ENCODE results near the gene ADCY9. TPM values are rescaled to one million over a fixed set of nuclear protein-coding genes. Genes with fewer than 3 reads are reported as not detected.

ADCY9 gene
- total RNA-seq, 1 donor from 2014 or later, result 19.4 TPM

DNA sequence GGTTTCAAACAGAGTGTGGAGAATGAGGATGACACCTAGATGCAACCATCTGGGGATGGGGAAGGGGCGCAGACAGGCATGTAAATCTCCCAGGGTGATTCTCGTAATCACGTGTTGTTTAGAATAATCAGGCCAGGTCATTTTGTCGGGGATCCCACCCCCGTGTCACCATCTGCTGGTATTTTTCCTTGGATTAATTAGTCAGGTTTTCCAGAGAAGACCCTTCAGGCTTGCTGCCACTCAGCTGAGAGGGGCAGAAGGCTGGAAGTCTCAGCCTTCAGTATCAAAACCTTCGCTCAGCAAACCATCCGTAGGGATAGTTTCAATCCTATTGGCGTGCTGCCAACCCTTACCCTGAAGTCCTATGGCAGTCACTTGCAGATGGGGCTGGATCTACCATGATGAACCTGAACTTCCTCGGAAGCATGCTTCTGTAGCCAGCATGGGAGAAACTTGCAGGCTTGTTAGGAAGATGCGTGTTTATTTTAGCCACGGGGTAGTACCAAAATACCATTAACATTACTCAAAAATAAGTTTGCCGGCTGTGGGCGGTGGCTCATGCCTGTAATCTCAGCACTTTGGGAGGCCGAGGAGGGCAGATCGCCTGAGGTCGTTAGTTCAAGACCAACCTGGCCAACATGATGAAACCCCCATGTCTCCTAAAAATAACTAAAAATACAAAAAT is 7.5 kb upstream of the ADCY9 start:
- DNase-seq, result no peak

DNA sequence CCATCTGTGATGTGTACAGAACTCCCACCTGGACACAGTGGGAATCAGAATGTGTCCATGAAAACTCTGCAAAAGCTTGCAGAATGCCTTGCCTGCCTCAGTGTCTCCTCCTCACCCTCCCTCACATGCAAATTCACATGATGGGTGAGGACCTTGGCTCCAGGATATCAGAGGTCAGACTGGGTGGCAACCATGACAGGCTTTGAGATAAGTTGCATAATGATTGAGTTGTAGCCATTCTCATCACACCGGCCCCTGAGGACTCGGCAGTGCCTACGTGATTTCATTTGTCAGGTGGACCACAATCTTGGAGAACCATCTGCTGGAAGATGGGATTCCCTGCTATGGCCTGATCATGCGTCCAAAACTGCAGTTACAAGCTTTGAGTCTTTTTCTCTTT is 3.9 kb upstream of the ADCY9 start:
- DNase-seq, result no peak

DNA sequence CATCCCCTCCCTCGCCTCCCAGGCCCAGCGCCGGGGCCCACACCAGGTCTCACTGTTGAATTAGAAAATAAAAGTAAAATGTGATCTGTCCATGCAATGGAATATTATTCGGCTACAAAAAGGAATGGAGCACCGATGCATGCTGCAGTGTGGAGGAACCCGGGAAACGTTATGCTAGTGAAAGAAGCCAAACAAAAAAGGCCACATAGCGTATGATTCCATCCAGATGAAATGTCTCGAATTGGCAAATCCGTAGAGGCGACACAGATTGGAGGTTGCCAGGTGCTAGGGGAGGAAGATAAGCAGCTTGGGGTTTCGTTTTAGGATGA is 972 bp upstream of the ADCY9 start:
- no peak for DNase-seq

DNA sequence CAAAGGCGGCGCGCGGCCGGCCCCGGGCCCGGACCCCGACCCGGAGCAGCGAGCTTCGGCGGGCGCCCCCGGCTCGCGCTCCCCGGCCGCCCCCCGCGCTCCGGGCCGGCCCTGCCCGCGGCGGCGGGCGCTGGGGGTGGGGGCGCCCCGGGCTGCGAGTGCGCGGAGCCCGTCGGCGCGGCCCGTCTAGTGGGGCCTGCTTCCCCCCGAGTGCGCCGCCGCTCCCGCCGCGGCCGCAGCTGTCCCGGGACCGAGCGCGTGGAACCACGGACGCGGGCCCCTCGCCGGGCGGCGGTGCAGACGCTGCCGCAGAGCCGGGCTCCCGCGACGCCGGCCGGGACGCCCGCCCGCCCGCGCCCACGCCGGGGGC is 308 bp downstream of the ADCY9 start:
- DNase-seq, result no peak

DNA sequence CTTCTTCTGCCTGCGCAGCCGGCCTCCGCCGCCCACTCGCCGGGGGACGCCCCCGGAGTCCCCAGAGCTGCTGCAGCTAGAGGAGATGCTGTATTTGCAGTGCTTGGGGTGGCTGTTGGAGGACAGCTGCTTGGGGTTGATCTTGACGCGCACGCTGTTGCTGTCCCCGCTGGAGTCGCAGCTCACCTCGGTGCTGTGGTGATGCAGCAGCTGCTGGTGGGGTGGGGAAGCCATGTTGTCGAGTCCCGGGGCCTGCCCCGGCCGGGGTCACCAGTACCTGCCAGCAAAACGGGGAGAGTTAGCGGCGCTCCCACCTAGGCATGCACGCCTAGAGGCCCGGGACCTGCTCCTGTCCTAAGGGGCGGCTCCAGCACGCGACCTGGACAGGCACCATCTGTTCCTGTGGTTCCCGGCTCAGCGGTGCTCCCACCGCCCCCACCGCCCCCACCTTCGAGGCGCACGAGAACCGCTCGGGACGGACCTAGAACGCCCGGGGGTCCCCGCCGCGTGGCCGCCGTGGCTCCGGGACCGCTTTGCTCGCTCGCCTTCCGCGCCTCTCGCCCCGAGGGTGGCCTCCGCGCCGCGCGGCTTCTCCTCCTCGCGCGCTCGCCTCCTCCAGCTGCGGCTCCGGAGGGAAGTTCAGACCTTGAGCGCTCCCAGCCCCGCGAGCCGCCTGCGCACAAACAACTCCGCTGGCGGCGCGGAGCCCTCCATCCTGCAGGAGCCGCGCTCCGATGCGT is 863 bp downstream of the ADCY9 start:
- DNase-seq, result peak; percentile 79

DNA sequence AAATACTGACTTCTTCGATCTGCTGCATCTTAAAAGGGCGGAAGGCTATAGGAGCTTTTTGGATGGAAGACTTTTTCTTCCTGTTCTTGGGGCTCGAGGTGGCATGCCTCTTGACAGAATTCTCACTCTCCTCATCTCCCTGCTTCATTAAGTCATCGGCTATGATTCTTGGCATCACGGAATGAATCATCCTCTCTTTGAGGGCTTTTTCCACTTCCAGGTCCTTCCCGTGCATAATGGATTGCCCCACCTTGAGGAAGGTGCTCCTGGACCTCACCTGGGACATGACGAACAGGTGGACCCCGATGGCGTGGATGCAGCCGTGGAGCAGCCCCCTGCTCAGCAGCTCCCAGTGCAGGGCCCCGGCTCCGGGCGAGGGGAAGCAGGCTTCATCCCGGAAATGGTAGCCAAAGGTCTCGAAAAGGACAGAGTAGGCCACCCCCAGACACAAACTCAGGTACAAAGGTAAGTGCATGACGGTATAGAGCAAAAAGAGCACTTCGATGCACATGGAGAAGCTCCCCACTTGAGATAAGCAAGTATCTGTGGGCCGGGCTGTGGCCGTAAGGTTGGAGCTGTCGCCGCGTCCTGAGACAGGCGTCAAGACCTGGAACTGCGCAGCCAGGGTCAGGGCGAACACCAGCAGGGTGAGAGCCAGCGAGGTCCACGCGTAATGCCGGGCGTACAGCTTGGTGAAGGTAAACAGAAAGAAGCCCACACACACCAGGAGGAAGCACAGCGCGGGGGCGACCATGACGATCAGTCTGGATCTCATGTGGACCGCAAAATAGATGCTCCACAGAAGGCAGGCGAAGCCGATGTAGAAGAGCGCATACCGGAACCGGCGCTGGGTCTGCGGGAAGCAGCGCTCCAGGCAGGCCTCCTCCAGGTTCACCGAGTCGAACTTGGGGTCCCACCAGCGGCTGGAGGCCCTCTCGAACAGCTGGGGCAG is 1.7 kb downstream of the ADCY9 start:
- no peak for DNase-seq

DNA sequence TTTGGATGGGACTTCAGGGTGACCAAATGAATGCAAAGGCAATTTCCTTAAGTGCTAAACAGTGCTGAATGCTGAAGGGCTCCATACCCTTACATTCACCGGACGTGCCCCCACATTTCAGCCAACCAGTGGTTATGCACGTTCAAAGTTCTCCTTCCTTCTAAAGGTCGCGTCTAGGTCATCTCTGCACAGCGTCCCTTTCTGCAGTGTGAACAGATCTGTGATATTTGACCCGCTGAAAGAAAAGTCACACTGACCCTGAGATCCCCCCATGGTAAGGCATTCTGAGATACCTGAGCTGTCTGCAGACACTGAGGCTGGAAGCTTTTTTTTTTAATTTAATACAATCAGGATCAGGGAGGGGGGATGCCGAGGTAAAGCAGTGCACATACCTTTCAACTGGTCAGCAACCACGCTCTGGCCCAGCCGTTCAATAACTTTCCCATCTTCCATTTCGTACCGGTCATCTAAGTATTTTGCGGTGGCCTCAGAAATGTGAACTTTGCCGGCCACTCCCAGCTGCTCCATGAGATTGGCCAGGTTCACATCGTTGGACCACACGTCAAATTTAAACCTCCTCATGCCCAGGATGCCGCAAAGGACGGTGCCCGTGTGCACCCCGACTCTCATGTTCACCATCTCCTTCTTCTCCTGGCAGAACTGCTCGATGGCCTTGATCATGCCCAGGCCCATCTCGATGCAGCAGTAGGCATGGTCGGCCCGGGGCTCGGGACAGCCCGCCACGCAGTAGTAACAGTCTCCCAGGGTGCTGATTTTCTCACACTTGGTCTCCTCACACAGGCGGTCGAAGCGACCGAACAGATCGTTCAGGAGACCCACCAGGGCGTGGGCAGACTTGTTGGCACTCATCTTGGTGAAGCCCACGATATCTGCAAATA is 2.6 kb downstream of the ADCY9 start:
- no peak for DNase-seq

DNA sequence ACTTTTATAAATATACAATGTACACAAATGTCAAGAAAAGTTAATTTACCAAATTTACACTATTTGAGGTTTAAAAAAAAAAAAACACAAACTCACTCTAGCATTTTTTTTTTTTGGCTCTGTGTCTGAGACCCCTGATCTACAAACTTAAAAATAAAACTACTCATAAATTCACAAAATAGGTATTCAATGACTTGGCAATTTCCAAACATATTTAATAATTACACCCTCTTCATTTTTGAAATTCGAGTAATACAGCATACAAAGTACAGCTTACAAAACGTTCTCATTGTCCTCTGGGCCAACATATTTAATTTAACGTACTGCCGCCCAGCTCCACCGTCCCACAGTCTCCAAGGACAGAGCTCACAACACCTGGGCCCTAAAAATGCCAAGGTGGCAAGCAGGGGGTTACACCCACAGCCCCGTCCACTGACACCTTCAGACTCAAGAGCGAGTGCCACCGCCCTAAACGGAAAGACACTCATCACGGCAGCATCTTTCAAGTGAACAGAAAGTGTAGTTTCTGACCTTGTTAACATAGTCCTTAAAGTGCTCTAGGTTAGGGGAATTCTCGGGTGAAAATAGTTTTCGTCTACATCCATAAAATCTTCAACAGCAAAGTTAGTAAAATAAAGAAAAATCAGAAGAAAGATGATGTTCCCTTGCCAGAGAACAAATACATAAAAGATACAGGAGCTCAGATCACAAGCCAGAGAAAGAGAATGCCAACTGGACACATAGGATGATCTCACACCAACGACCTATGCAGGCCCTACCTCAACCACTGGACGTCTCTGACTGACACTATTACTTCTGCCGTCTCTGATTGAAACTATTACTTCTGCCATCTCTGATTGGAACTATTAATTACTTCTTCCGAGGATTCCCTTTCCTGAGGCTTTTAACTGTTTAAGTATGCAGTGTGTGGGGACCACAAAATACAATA is 4.2 kb downstream of the ADCY9 start:
- peak; percentile 43 for DNase-seq

DNA sequence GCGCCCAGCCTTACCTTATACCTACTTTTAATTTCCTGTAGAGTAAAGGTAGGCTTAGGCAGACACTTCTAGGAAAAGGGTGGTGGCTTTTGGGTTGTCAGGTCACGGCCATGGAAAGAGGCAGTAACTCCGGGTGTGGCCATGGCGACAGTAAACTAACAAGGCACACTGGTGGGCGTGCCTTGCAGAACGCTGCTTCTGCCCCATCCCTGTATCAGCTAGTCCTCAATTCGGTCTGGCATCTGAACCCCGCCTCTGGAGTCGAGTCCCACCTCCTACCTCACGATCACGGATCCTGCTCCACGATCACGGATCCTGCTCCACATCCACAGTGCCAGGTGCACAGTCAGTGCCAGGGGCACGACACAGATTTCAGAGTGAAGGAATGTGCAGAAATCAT is 5.6 kb downstream of the ADCY9 start:
- no peak for DNase-seq

DNA sequence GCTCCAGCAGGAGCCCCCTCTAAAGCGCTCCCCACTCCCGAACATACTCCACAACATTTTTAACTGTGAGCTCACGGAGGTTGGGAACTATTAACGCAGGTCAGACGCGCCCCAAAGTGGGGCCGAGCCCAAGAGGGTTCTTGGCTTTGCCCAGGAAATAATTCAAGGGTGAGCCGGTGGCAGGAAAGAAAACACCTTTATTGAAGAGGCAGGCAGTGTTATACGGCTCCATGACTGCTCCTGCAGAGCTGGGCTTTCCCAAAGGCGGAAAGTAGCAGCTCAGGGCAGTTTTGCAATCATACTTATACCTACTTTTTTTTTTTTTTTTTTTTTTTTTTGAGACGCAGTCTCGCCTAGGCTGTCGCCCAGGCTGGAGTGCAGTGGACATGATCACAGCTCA is 6.2 kb downstream of the ADCY9 start:
- DNase-seq, result no peak

DNA sequence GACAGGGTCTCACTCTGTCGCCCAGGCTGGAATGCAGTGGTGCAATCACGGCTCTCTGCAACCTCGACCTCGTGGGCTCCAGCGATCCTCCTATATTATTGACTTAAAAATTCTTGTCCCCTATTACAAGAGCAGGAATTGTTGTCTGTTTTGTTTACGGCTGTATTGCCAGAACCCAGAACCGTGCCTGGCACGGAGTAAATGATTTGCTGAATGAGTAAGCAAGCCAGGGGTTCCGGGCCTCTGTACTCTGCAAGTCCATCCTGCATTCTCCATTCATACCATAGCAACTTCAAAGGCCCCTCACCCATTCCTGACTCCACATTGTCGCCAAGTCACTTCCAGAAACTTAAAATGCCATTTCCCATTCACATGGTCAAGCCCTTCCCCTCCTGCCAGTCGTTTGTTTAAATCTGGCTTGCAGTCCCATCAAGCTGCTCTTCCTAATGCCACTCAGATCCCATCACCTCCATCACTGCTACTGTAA is 6.9 kb downstream of the ADCY9 start:
- peak; percentile 16 for DNase-seq

DNA sequence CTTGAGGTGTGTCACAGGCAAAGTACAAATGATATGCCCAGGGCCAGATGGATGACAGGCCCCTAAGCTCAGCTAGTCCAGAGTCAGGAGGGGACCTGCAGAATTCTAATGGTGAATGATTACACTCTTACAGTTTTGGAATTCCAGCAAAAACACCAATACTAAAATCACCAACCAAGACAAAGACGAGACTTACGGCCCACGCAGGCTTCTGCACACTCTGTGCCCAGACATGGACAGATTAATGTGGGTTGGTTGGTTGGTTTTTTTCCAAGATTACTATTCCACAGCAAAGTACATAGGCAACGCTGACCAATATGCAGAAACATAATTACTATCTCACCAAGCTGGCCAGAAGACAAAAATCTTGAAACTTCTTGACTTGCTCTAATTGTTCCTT is 9.7 kb downstream of the ADCY9 start:
- DNase-seq, result no peak

DNA sequence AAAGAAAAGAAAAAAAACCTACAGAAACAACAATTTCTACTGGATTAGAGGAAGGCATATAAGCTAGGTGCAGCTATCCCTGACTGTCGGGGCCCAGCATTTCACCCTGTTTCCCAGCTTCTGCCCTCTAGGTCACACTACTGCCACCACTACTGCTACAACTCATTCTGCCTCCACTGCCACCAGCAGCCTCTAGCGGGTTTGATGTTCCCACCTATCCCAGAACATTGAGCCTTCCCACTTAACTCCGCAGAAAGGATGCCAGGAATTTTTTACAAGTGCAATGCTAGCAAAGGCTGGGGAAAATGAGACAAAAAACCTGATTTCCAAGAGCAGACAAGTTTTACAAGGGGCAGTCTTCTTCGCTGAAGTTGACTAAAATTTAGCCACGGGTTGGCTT is 10.4 kb downstream of the ADCY9 start:
- DNase-seq, result no peak

DNA sequence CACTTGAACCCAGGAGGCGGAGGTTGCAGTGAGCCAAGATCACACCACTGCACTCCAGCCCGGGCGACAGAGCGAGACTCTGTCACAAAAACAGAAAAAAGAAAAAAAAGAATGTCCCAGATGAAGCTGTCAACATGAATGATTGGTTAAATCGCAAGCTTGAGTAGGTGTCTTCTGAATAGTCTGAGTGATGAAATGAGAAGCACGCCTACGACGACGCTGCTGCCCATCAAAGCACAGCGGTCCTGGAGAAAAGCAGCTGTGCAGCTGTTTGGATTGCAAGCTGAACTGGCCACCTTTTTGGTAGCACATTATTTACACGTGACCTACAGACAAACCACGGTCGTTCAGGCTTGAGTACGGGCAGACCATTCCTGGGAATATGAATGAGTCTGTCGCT is 12.5 kb downstream of the ADCY9 start:
- DNase-seq, result no peak

DNA sequence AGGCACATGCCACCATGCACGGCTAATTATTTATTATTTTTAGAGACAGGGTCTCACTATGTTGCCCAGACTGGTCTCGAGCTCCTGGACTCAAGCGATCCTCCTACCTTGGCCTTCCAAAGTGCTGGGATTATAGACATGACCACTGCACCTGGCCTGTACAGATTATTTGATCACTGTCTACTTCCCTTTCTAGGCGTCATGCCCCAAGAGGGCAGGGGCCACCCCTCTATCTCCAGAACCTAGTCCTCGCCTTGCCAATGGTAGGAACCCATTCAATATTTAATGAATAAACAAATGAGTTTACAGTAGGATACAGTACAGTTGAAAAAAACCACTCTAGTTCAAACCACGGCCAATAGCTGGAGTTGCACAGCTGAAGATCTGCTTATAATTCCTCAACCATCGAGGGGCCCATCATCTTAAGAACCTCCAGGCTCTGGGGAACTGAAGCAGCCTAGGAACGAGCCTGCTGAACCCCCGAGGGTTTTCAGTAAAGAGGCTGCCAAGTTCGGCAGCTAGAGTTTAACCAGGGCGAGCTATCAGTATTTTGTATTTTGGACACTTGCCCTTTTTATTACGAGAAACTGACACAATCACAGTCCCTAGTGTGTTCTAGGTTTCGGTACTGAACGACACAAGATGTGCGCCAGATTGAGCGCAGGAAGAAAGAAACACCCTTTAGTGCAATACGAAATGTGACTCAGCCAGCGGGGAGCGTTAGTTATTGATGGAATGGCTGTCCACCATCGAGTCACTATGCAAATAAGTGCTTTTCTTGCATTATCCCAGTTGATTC is 14.6 kb downstream of the ADCY9 start:
- DNase-seq, result no peak

DNA sequence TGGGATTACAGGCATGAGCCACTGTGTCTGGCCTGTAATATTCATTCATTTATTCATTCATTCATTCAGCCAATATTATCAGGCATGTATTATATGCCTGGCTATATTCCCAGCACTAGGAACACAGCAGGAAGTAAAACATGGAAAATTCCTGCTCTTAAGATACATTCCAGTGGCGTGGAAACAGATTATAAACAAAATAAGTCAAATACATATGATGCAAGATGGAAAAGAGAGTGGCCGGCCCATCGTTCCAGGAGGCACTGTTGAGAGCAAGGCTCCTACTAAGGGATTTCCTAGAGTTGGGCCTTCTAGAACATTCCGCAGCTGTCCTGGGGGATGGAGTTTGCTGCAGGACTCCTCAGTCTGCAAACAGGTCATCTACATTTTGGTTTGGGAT is 17.7 kb downstream of the ADCY9 start:
- DNase-seq, result peak; percentile 38

DNA sequence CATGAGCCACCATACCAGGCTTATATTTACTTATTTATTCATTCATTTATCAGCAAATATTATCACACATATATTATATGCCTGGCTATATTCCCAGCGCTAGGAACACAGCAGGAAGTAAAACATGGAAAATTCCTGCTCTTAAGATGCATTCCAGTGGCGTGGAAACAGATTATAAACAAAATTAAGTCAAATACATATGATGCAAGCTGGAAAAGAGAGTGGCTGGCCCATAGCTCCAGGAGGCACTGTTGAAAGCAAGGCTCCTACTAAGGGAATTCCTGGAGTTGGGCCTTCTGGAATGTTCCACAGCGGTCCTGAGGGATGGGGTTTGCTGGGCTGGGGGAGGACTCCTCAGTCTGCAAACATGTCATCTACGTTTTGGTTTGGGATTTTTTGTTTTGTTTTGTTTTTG is 18.4 kb downstream of the ADCY9 start:
- peak; percentile 44 for DNase-seq

DNA sequence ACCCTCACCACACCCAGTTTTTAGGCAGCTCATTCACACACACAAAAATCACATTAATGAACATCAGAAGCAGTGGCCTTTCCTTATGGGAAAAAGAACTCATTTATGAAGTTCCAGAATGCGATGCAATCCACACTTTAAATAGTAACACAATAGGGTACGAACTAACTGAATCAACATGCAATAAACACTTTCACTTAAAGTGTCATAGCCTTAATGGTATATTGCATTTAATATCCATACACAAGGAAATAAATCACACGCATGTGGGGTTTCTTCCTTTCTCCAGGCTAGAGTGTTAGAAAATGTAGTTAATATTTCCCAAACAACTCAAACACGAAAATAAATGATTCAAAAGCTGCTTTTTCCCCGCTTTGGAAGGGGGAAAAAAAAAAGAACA is 19.7 kb downstream of the ADCY9 start:
- DNase-seq, result no peak

DNA sequence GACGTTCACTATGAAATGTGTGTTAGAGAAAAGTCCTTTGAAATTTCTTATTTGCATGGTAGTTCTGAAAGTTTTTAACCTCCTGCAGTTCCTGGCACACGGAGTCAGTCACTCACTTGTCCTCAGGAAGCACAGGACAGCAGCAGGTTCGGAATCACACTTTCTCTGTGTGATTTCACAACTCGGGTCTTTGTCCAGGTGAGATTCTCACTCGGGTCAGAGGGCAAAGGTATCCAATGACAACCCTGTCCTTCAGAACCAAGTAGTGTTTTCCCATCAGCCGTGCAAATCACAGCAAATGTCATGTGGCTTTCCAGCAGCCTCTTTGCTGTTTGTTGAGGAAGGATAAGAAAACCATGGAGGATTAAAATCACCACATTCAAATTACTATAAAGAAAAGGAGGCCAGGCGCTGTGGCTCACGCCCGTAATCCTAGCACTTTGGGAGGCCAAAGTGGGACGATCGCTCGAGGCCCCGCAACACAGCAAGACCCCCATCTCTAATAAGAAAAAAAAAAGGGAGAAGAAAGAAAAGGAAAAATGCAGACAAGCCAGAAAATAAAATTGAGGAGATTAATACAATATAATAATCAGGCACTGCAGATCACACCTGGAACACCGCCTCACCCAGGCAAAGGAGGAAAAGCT is 22.0 kb downstream of the ADCY9 start:
- DNase-seq, result no peak
